ENCODE measurements around the gene IFT88. TPM values are rescaled to one million over a fixed set of nuclear protein-coding genes. Genes with fewer than 3 reads are reported as not detected.

IFT88 gene
- total RNA-seq, 4 donors from 2014 or later, result 11.4 to 22.0 (median 13.3) TPM

- TF ChIP-seq CTCF (IDR thresholded peaks at IDR 0.05; ENCODE audit: low read depth), result no peak
Measured at GRCh38 chr13:20721454-20722357, 154.7 kb downstream of the IFT88 start.

GRCh38 chr13:20727856-20728255, 160.9 kb downstream of the IFT88 start:
- TF ChIP-seq CTCF (IDR thresholded peaks at IDR 0.05; ENCODE audit: low read depth), result no peak

- TF ChIP-seq CTCF (IDR thresholded peaks at IDR 0.05; ENCODE audit: low read depth), result no peak
Measured at GRCh38 chr13:20728579-20729311, 161.8 kb downstream of the IFT88 start.

GRCh38 chr13:20729633-20730585, 163.0 kb downstream of the IFT88 start:
- no peak for TF ChIP-seq CTCF (IDR thresholded peaks at IDR 0.05; ENCODE audit: low read depth)

GRCh38 chr13:20738616-20739015, 171.7 kb downstream of the IFT88 start:
- TF ChIP-seq CTCF (IDR thresholded peaks at IDR 0.05; ENCODE audit: low read depth), result no peak

- no peak for TF ChIP-seq CTCF (IDR thresholded peaks at IDR 0.05; ENCODE audit: low read depth)
Measured at GRCh38 chr13:20740021-20740420, 173.1 kb downstream of the IFT88 start.

Small RNA genes lying within 50 kb of the gene (small RNA-seq; reads per million reads assigned to genes)
- not detected for gene RNU2-7P

Other genes with a start within 250 kb of the IFT88 start
- 10 to 100 TPM; 39.1 to 63.6 (median 54.2) TPM for gene CRYL1, start 41.3 kb upstream of the IFT88 start, total RNA-seq
- 1 to 10 TPM in 3 of 4 donors, under 1 TPM in 1; 0.98 to 7.0 (median 3.3) TPM for gene IL17D, start 136.5 kb downstream of the IFT88 start, total RNA-seq
- 10 to 100 TPM in 1 of 4 donors, 1 to 10 TPM in 3; 8.1 to 26.9 (median 9.1) TPM for gene EEF1AKMT1, start 206.8 kb downstream of the IFT88 start, total RNA-seq